GM04503 (cell line): ENCODE results near the gene HCN2.

Experiments
- DNase-seq: peaks from one replicate; pipeline ENCODE4 v3.0.0-alpha.2; 2012; ENCODE audit warnings: low read depth

Gene HCN2

GRCh38 chr19:589693-590395 lies at the start of gene HCN2:
HCN2 (plus strand) TSS chr19:589881; CDS start chr19:589946, 65 bp downstream.
- no peak for DNase-seq

- DNase-seq = no peak
Measured at GRCh38 chr19:540867-541637, 48.6 kb upstream of the HCN2 start.

GRCh38 chr19:541699-542098 lies 48.0 kb upstream of the HCN2 start:
- DNase-seq = no peak

GRCh38 chr19:542173-542866 lies 47.4 kb upstream of the HCN2 start:
- no peak for DNase-seq

- no peak for DNase-seq
Measured at GRCh38 chr19:543910-544608, 45.6 kb upstream of the HCN2 start, which contains the start of gene GZMM. GZMM (plus strand) TSS chr19:544053; CDS start chr19:544072, 19 bp downstream.

- DNase-seq = no peak
Measured at GRCh38 chr19:547117-547516, 42.6 kb upstream of the HCN2 start.

GRCh38 chr19:547836-548720 lies 41.6 kb upstream of the HCN2 start:
- DNase-seq = no peak

- DNase-seq = no peak
Measured at GRCh38 chr19:548886-549830, 40.5 kb upstream of the HCN2 start.

GRCh38 chr19:554817-555216 lies 34.9 kb upstream of the HCN2 start:
- no peak for DNase-seq

GRCh38 chr19:555474-555808 lies 34.2 kb upstream of the HCN2 start:
- no peak for DNase-seq

GRCh38 chr19:556611-557382 lies 32.9 kb upstream of the HCN2 start:
- DNase-seq = no peak

GRCh38 chr19:558770-559439 lies 30.8 kb upstream of the HCN2 start:
- no peak for DNase-seq

- no peak for DNase-seq
Measured at GRCh38 chr19:560121-560520, 29.6 kb upstream of the HCN2 start.

GRCh38 chr19:566403-566802 lies 23.3 kb upstream of the HCN2 start:
- DNase-seq = no peak

- no peak for DNase-seq
Measured at GRCh38 chr19:566844-567243, 22.8 kb upstream of the HCN2 start.

GRCh38 chr19:567296-567900 lies 22.3 kb upstream of the HCN2 start:
- DNase-seq = no peak

GRCh38 chr19:570251-570686 lies 19.4 kb upstream of the HCN2 start:
- no peak for DNase-seq

GRCh38 chr19:570937-571565 lies 18.6 kb upstream of the HCN2 start:
- no peak for DNase-seq
